Measurements from ENCODE around the gene NPAS2. TPM values are rescaled to one million over a fixed set of nuclear protein-coding genes. Genes with fewer than 3 reads are reported as not detected.

The NPAS2 gene
- polyA plus RNA-seq, 1 of the 3 experiments (the other 2 are of a cell fraction): 58.5 TPM

GRCh38 chr2:100855084-100855483, 35.1 kb downstream of the NPAS2 start:
- Histone ChIP-seq H3K9ac (no peak overlapping the region), H3K4me2 (no peak overlapping the region), H3K27me3 (ENCODE audit: insufficient read depth) (no peaks in the 10 kb centered on the region), H3K79me2 (ENCODE audit: insufficient read depth) (peaks cover 35% of the 10 kb centered on the region; the same call in 1 of the 2 replicates), H4K20me1 (ENCODE audit: insufficient read depth) (no peaks in the 10 kb centered on the region), H3K4me3 (ENCODE audit: low read depth in 2 of 2, low read length in 1 of 2) (no peak overlapping the region), H3K4me1 (ENCODE audit: control insufficient read depth in 1 of 2, insufficient read depth in 2 of 2, low read depth in 1 of 2, low read length in 1 of 2) (peaks cover 0 to 14% of the 10 kb centered on the region in 2 experiments; a peak in 1 of 4 replicates), H3K9me2 (no peaks in the 10 kb centered on the region), H3K9me3 (no peaks in the 10 kb centered on the region), H3F3A (replicated peaks; ENCODE audit: insufficient read depth) (peaks cover 7% of the 10 kb centered on the region), H3K36me3 (replicated peaks in 1 of 2; ENCODE audit: control insufficient read depth in 1 of 2, insufficient read depth in 2 of 2, low read length in 1 of 2) (no peaks in the 10 kb centered on the region), H3K27ac (ENCODE audit: low read depth in 2 of 2, low read length in 1 of 2) (no peak overlapping the region), H2AFZ (ENCODE audit: low read depth) (no peak overlapping the region)
- ChIA-PET POLR2A (no interaction called here), CTCF (no interaction called here)
- no peak for TF ChIP-seq FOXJ3 (CRISPR knock-in tag; IDR thresholded peaks at IDR 0.05)
- TF ChIP-seq NFIC (IDR thresholded peaks at IDR 0.05; ENCODE audit: borderline replicate concordance): no peak
- TF ChIP-seq CTCF (IDR thresholded peaks at IDR 0.05): no peak
- TF ChIP-seq NRF1 (IDR thresholded peaks at IDR 0.05; ENCODE audit: low read depth, low read length): no peak
- TF ChIP-seq GABPA (IDR thresholded peaks at IDR 0.05; ENCODE audit: low read depth): no peak
- no peak for TF ChIP-seq FOXM1 (IDR thresholded peaks at IDR 0.05; ENCODE audit: low read depth)
- no peak for TF ChIP-seq ELF1 (IDR thresholded peaks at IDR 0.05)
- TF ChIP-seq MAX (IDR thresholded peaks at IDR 0.05; ENCODE audit: low read depth): no peak
- TF ChIP-seq IRF3 (IDR thresholded peaks at IDR 0.05; ENCODE audit: low read depth, low read length): no peak
- no peak for TF ChIP-seq SIN3A (IDR thresholded peaks at IDR 0.05; ENCODE audit: borderline replicate concordance, low read depth, low read length)
- no peak for TF ChIP-seq MXI1 (IDR thresholded peaks at IDR 0.05; ENCODE audit: low read depth, low read length)
- TF ChIP-seq PBX3 (IDR thresholded peaks at IDR 0.05): no peak
- no peak for TF ChIP-seq RAD21 (IDR thresholded peaks at IDR 0.05; ENCODE audit: low read length)
- no peak for TF ChIP-seq EP300 (IDR thresholded peaks at IDR 0.05; ENCODE audit: borderline replicate concordance in 1 of 2, low read depth in 1 of 2, low read length in 1 of 2)
- no peak for TF ChIP-seq YY1 (IDR thresholded peaks at IDR 0.05; ENCODE audit: low read depth)
- no peak for TF ChIP-seq RCOR1 (IDR thresholded peaks at IDR 0.05; ENCODE audit: low read length)
- TF ChIP-seq SMC3 (IDR thresholded peaks at IDR 0.05; ENCODE audit: low read depth, low read length): no peak
- no peak for TF ChIP-seq USF1 (IDR thresholded peaks at IDR 0.05; ENCODE audit: borderline replicate concordance, low read depth)
- TF ChIP-seq TEAD4 (IDR thresholded peaks at IDR 0.05; ENCODE audit: borderline replicate concordance, insufficient read depth): no peak
- DNase-seq: no peak
- 80% methylated on average over 7 of the region's 7 CpGs for WGBS (ENCODE audit: low lambda C conversion rate)

Measured in SK-N-SH (cell line).